Dendritic cell treated with granulocyte-macrophage colony-stimulating factor and Interleukin-4, amounts not matched to agents 40 ng/mL and 50 ng/mL, for 4 days (primary cell): ENCODE data around the gene GPS2.

Experiments used
- H3K27ac Mint-ChIP-seq: one replicate; pipeline ENCODE4 v1.8.0; 2022; ENCODE audit warnings: mild to moderate bottlenecking, mixed read lengths
- H3K27me3 Mint-ChIP-seq: one replicate; pipeline ENCODE4 v1.8.0; 2022; ENCODE audit warnings: mild to moderate bottlenecking, mixed read lengths
- H3K36me3 Mint-ChIP-seq: one replicate; pipeline ENCODE4 v1.8.0; 2022; ENCODE audit warnings: low read depth, mixed read lengths
- H3K4me1 Mint-ChIP-seq: one replicate; pipeline ENCODE4 v1.8.0; 2022; ENCODE audit warnings: low read depth, mixed read lengths
- H3K4me3 Mint-ChIP-seq: one replicate; pipeline ENCODE4 v1.8.0; 2022; ENCODE audit warnings: mild to moderate bottlenecking, moderate library complexity, mixed read lengths
- H3K9me3 Mint-ChIP-seq: one replicate; pipeline ENCODE4 v1.8.0; 2022; ENCODE audit warnings: mixed read lengths
- intact Hi-C: fragments of 100-400 bp; cut with micrococcal nuclease; formaldehyde crosslinking; loops from one replicate; pipeline ENCODE4 v1.15.0; 2022

Gene GPS2

DNA sequence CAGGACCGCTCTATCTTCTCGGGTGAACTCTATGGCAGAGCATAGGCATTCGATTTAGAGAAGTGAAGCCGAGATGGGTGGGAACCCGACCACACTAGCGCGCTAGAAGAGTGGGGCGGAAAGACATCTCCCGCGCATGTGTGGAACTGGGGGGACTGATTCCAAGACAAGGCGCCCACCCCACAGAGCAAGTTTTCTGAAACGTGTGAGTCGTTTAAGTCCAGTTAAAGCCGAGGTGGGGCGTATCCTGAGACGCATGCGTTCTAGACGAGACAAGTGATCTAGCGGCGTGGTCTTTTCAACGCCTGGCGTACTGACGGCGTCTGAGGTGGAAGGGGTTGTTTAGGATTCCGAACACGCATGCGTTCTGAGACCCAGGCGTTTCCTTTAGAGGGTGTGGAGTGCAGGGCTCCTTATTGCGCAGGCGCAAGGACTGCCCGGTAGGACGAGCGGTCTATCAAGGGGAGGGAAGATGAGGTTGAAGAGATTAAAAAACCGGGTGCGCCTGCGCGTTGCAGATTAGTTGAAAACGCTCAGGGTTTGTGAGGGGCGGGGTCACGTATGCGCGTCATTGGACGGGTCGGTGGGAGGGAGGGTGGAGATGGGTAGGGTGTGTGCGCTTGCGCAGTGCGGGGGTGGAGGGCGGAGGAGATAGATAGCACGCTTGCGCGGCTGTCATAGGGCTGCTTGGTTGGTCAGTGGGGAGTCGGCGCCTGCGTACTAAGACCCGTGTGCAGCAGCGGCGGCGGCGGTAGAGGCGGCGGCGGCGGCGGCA, 8.1 kb downstream of the GPS2 start, which contains the start of gene EIF5A:
Gene EIF5A, plus strand, starts transcription at position 718 of the 775 bp plus-strand sequence. CDS start 2,008 bp downstream, outside the sequence.
- H3K4me1 Mint-ChIP-seq = peaks cover 35% of the 10 kb centered on the region
- intact Hi-C loops = loop anchor here (5.0 kb wide), 1 partner anchor 55 kb away; the partner anchor contains the start of genes CTDNEP1 and ELP5
- H3K9me3 Mint-ChIP-seq = no peaks in the 10 kb centered on the region
- peak within 1 kb of the TSS; percentile 95 for H3K27ac Mint-ChIP-seq
- no peaks in the 10 kb centered on the region for H3K27me3 Mint-ChIP-seq
- peaks cover 44% of the 10 kb centered on the region for H3K36me3 Mint-ChIP-seq
- peak within 1 kb of the TSS; percentile 94 for H3K4me3 Mint-ChIP-seq

- intact Hi-C loops = no loop called here
- no peak overlapping the region for H3K4me3 Mint-ChIP-seq
- H3K27ac Mint-ChIP-seq = no peak overlapping the region
- peaks cover 15% of the 10 kb centered on the region for H3K36me3 Mint-ChIP-seq
- H3K27me3 Mint-ChIP-seq = peaks cover 10% of the 10 kb centered on the region
- no peaks in the 10 kb centered on the region for H3K9me3 Mint-ChIP-seq
- H3K4me1 Mint-ChIP-seq = peaks cover 7% of the 10 kb centered on the region
Observed at GRCh38 chr17:7304179-7304578, 11.0 kb downstream of the GPS2 start.

DNA sequence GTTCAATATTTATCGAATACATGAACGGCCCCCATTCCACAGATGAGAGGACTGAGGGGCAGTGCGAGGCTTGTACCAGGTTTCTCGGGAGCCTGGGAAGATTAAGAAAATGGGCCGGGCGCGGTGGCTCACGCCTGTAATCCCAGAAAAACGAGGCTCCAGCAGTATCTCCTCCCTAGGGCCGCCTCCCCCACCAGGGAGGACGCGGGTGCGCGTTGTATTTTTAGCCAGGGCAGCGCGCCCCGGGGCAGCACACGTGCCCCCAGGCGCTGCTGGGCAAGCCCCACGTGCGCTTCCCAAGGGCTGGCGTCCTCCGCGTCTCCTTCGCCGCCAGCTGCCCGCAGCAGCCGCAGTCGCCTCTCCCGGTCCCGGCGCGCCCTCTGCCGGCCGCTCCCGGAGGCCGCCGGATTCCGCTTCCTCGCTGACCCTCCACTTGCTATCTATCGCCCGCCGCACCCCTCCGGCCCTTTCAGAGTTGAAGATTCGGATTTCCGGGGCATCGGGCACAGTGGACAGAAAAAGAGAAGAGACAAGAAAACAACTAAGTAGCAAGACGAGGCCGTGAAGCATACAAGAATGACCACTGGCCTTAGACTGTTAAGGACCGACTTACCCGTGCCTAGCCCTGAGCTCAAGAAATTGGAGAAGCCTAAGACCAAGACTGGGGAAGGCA, 18.8 kb downstream of the GPS2 start:
- Mint-ChIP-seq H3K4me1 (peaks cover 30% of the 10 kb centered on the region), H3K27me3 (peaks cover 76% of the 10 kb centered on the region), H3K36me3 (no peaks in the 10 kb centered on the region), H3K4me3 (peak overlapping the region; percentile 52), H3K9me3 (no peaks in the 10 kb centered on the region), H3K27ac (peak overlapping the region; percentile 57)
- intact Hi-C loops = loop anchor here (1.0 kb wide), 2 partner anchors 16 to 251 kb away; no protein-coding TSS in a partner anchor

GRCh38 chr17:7295230-7296180, 19.7 kb downstream of the GPS2 start:
- intact Hi-C loops = loop anchor here (1.0 kb wide), 2 partner anchors 15 to 250 kb away; no protein-coding TSS in a partner anchor
- H3K27me3 Mint-ChIP-seq = peaks cover 81% of the 10 kb centered on the region
- H3K4me1 Mint-ChIP-seq = peaks cover 30% of the 10 kb centered on the region
- H3K9me3 Mint-ChIP-seq = no peaks in the 10 kb centered on the region
- peak overlapping the region; percentile 61 for H3K4me3 Mint-ChIP-seq
- no peaks in the 10 kb centered on the region for H3K36me3 Mint-ChIP-seq
- H3K27ac Mint-ChIP-seq = no peak overlapping the region

DNA sequence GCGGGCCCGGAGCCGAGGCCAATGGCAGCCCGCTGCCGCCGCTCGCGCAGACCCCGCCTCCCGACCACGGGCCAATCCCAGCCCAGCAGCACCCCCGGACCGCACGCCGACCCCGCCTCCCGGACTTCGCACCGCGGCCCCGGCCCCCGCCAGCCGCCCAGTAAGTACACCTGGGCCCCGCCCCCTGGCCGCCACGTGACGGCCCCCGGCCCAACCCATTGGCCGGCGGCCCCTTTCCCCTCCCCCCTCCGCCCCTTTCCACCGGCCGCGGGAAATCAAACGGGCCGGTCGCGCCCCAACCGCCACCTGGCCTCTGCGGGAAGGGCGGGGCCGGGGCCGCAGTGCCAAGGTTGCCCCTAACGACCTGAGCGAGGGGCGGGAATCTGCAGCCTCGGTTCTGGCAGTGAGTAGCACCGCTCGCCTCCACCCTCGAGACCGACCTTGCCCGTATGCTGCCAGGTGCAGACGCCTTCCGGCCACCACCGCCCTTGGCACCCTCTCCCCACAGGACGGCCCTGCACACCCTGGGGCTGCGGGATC, 20.5 kb downstream of the GPS2 start, which contains the start of gene YBX2:
Gene YBX2, minus strand, starts transcription at position 26 of the 540 bp plus-strand sequence. CDS start 139 bp downstream, outside the sequence.
- Mint-ChIP-seq H3K27ac (no peak within 1 kb of the TSS), H3K27me3 (peaks cover 81% of the 10 kb centered on the region), H3K4me3 (peak within 1 kb of the TSS; percentile 61), H3K9me3 (no peaks in the 10 kb centered on the region), H3K36me3 (no peaks in the 10 kb centered on the region), H3K4me1 (peaks cover 30% of the 10 kb centered on the region)
- intact Hi-C loops = no loop called here

- intact Hi-C loops = no loop called here
- Mint-ChIP-seq H3K36me3 (no peaks in the 10 kb centered on the region), H3K4me3 (peak overlapping the region; percentile 6), H3K27me3 (peaks cover 84% of the 10 kb centered on the region), H3K4me1 (peaks cover 30% of the 10 kb centered on the region), H3K27ac (no peak overlapping the region), H3K9me3 (no peaks in the 10 kb centered on the region)
Observed at GRCh38 chr17:7293816-7294613, 21.1 kb downstream of the GPS2 start.

DNA sequence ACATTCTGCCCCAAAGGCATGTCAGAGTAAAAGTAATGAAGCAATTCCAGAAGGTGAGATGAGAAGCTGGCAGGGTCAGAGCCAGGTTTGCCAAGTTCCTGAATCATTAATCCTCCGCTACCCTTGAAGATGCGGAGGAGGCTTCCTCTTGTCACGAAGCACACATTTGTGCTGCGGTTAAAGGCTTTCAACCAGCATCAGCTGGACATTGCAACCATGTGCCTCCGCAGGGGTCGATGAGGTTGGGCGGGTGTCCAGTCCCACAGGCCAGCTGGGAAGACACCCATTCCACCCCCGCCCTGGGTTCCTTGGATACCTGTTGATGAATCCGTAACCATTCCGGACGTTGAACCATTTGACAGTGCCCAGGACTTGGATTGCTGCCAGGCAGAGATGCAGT, 22.0 kb downstream of the GPS2 start:
- H3K4me3 Mint-ChIP-seq = no peak overlapping the region
- H3K4me1 Mint-ChIP-seq = peaks cover 30% of the 10 kb centered on the region
- H3K27ac Mint-ChIP-seq = no peak overlapping the region
- H3K27me3 Mint-ChIP-seq = peaks cover 87% of the 10 kb centered on the region
- no peaks in the 10 kb centered on the region for H3K9me3 Mint-ChIP-seq
- no peaks in the 10 kb centered on the region for H3K36me3 Mint-ChIP-seq
- intact Hi-C loops = no loop called here

GRCh38 chr17:7292729-7293128, 22.4 kb downstream of the GPS2 start:
- Mint-ChIP-seq H3K4me1 (peaks cover 30% of the 10 kb centered on the region), H3K36me3 (no peaks in the 10 kb centered on the region), H3K27me3 (peaks cover 87% of the 10 kb centered on the region), H3K27ac (no peak overlapping the region), H3K4me3 (no peak overlapping the region), H3K9me3 (no peaks in the 10 kb centered on the region)
- intact Hi-C loops = no loop called here

GRCh38 chr17:7292194-7292593, 23.0 kb downstream of the GPS2 start:
- Mint-ChIP-seq H3K27ac (no peak overlapping the region), H3K36me3 (no peaks in the 10 kb centered on the region), H3K27me3 (peaks cover 91% of the 10 kb centered on the region), H3K4me1 (peaks cover 30% of the 10 kb centered on the region), H3K4me3 (no peak overlapping the region), H3K9me3 (no peaks in the 10 kb centered on the region)
- intact Hi-C loops = no loop called here

DNA sequence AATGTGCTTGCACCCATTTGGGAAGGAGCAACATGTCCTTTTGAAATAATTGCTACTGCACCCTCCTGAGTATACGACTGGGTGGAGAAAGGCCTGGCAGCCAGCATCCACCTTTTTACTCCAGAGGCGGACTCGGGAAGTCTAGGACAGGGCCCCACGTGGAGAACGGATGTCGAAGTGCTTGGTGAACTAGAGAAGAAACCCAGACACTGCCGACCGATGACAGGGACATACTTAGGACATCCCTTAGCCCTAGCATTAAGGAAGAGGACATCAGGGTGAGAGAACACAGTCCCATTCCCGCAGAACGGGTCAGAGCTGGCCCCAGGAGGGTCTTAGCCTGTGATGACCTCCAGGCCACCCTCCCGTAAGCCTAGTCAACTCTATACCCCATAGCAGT, 24.5 kb downstream of the GPS2 start:
- Mint-ChIP-seq H3K36me3 (no peaks in the 10 kb centered on the region), H3K4me1 (peaks cover 17% of the 10 kb centered on the region), H3K27me3 (peaks cover 91% of the 10 kb centered on the region), H3K9me3 (no peaks in the 10 kb centered on the region), H3K4me3 (no peak overlapping the region), H3K27ac (no peak overlapping the region)
- intact Hi-C loops = no loop called here

GRCh38 chr17:7290166-7290565, 25.0 kb downstream of the GPS2 start:
- intact Hi-C loops = no loop called here
- Mint-ChIP-seq H3K4me3 (no peak overlapping the region), H3K36me3 (no peaks in the 10 kb centered on the region), H3K27ac (no peak overlapping the region), H3K4me1 (peaks cover 13% of the 10 kb centered on the region), H3K9me3 (no peaks in the 10 kb centered on the region), H3K27me3 (peaks cover 91% of the 10 kb centered on the region)

DNA sequence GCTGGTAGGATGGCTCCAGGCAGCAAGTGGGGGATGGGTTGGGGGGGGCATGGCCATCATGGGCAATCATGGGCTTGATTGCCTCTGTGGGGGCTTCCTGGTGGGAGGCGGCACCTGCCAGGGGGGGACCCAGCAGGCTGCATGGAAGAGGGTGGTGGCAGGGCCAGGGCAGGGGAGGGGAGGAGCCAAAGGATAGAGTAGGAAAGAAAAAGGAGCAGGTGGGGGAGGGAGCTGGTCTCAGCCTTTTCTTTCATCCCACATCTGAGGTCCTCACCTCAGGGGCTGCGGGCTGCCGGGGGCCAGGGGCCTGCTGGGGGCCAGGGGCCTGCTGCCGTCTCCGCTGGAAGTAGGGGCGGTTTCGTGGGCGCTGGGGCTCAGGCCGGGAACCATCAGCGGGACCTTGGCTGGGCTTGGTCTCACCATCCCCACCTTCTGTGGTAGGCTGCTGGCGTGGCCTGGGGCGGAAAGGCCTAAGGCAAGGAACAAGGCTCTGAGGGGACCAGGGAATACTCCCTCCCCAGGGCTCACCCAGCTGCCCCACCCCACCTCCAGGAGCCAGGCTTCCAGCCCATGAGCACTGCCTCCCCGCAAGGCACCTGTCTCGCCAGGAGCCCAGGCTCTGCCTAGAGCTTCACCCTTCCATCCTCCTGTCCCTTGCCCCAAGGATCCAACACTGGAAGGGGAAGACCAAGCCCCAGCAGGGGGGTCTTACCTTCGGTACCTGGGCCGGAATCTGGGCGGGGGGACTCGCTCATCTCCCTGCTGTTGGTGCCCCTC, 25.7 kb downstream of the GPS2 start:
- intact Hi-C loops = loop anchor here (10.0 kb wide), 1 partner anchor 45 kb away; the partner anchor contains the start of gene ACAP1
- no peaks in the 10 kb centered on the region for H3K9me3 Mint-ChIP-seq
- H3K4me3 Mint-ChIP-seq = no peak overlapping the region
- no peaks in the 10 kb centered on the region for H3K36me3 Mint-ChIP-seq
- no peak overlapping the region for H3K27ac Mint-ChIP-seq
- H3K27me3 Mint-ChIP-seq = peaks cover 91% of the 10 kb centered on the region
- H3K4me1 Mint-ChIP-seq = peaks cover 8% of the 10 kb centered on the region
